ENCODE measurements around the gene RBM25.
A peak's percentile ranks its signal among the peaks of the same experiment; 100 is the strongest.
"Not testable (repeated sequence)": the region's sequence is repeated elsewhere in the genome, so short reads cannot be mapped to it uniquely, and the experiment has no call there.

Gene RBM25

GRCh38 chr14:73058224-73058921, at the start of gene RBM25:
Gene RBM25, plus strand, starts transcription at chr14:73058534. Its CDS starts 13,108 bp downstream, at chr14:73071642.
- peak; percentile 98 to 99 for DNase-seq (ENCODE audit: low read depth in 2 of 2)

GRCh38 chr14:73011189-73011588, 47.1 kb upstream of the RBM25 start:
- DNase-seq (ENCODE audit: low read depth in 2 of 2) = not testable (repeated sequence)

GRCh38 chr14:73014105-73014504, 44.2 kb upstream of the RBM25 start:
- no peak for DNase-seq (ENCODE audit: low read depth in 2 of 2)

- not testable (repeated sequence) for DNase-seq (ENCODE audit: low read depth in 2 of 2)
Observed at GRCh38 chr14:73015552-73015951, 42.8 kb upstream of the RBM25 start.

GRCh38 chr14:73016011-73016410, 42.3 kb upstream of the RBM25 start:
- not testable (repeated sequence) for DNase-seq (ENCODE audit: low read depth in 2 of 2)

- no peak for DNase-seq (ENCODE audit: low read depth in 2 of 2)
Observed at GRCh38 chr14:73022051-73022450, 36.3 kb upstream of the RBM25 start.

GRCh38 chr14:73025544-73025943, 32.8 kb upstream of the RBM25 start:
- DNase-seq (ENCODE audit: low read depth in 2 of 2) = no peak

GRCh38 chr14:73026243-73026844, 32.0 kb upstream of the RBM25 start:
- DNase-seq (ENCODE audit: low read depth in 2 of 2) = no peak

GRCh38 chr14:73026845-73027542, 31.3 kb upstream of the RBM25 start, which contains the start of gene ZFYVE1:
Gene ZFYVE1, minus strand, starts transcription at chr14:73027106. Its CDS starts 2,598 bp downstream, at chr14:73024508.
- DNase-seq (ENCODE audit: low read depth in 2 of 2) = peak; percentile 96

- DNase-seq (ENCODE audit: low read depth in 2 of 2) = no peak
Observed at GRCh38 chr14:73027546-73027945, 30.8 kb upstream of the RBM25 start.

- no peak for DNase-seq (ENCODE audit: low read depth in 2 of 2)
Observed at GRCh38 chr14:73027984-73028383, 30.4 kb upstream of the RBM25 start.

- DNase-seq (ENCODE audit: low read depth in 2 of 2) = not testable (repeated sequence)
Observed at GRCh38 chr14:73036706-73037450, 21.5 kb upstream of the RBM25 start.

GRCh38 chr14:73047808-73048207, 10.5 kb upstream of the RBM25 start:
- no peak for DNase-seq (ENCODE audit: low read depth in 2 of 2)

GRCh38 chr14:73049428-73049827, 8.9 kb upstream of the RBM25 start:
- no peak for DNase-seq (ENCODE audit: low read depth in 2 of 2)

- no peak for DNase-seq (ENCODE audit: low read depth in 2 of 2)
Observed at GRCh38 chr14:73055251-73055650, 3.1 kb upstream of the RBM25 start.

GRCh38 chr14:73057944-73058223, 450 bp upstream of the RBM25 start:
- no peak for DNase-seq (ENCODE audit: low read depth in 2 of 2)

GRCh38 chr14:73058922-73059673, 764 bp downstream of the RBM25 start:
- DNase-seq (ENCODE audit: low read depth in 2 of 2) = no peak

- DNase-seq (ENCODE audit: low read depth in 2 of 2) = no peak
Observed at GRCh38 chr14:73069585-73069984, 11.3 kb downstream of the RBM25 start.

- no peak for DNase-seq (ENCODE audit: low read depth in 2 of 2)
Observed at GRCh38 chr14:73091044-73091443, 32.7 kb downstream of the RBM25 start.

- no peak for DNase-seq (ENCODE audit: low read depth in 2 of 2)
Observed at GRCh38 chr14:73097421-73097820, 39.1 kb downstream of the RBM25 start.

GRCh38 chr14:73100334-73100733, 42.0 kb downstream of the RBM25 start:
- no peak for DNase-seq (ENCODE audit: low read depth in 2 of 2)

Measured in fibroblast of skin of left quadriceps (primary cell).